Right forelimb (tissue), 1 donor: ENCODE measurements around the gene ATF4.
"Not testable (repeated sequence)": the region's sequence is repeated elsewhere in the genome, so short reads cannot be mapped to it uniquely, and the experiment has no call there.

Experiments
- DNase-seq: peaks from one replicate; pipeline ENCODE4 v3.0.0-alpha.2; 2018

The ATF4 gene

GRCh38 chr22:39511226-39511625, 9.1 kb upstream of the ATF4 start:
- no peak for DNase-seq

- no peak for DNase-seq
Measured at GRCh38 chr22:39512026-39512425, 8.3 kb upstream of the ATF4 start.

GRCh38 chr22:39513791-39514190, 6.6 kb upstream of the ATF4 start:
- DNase-seq = no peak

GRCh38 chr22:39514373-39514973, 5.9 kb upstream of the ATF4 start:
- DNase-seq = no peak

- no peak for DNase-seq
Measured at GRCh38 chr22:39515266-39516050, 4.9 kb upstream of the ATF4 start.

- no peak for DNase-seq
Measured at GRCh38 chr22:39517470-39517869, 2.9 kb upstream of the ATF4 start.

- no peak for DNase-seq
Measured at GRCh38 chr22:39518144-39518786, 2.1 kb upstream of the ATF4 start.

GRCh38 chr22:39518996-39519680, 1.2 kb upstream of the ATF4 start:
- peak; percentile 47 for DNase-seq

GRCh38 chr22:39519681-39520225, 609 bp upstream of the ATF4 start:
- DNase-seq = no peak

- not testable (repeated sequence) for DNase-seq
Measured at GRCh38 chr22:39521106-39521885, 934 bp downstream of the ATF4 start.

GRCh38 chr22:39522091-39522490, 1.7 kb downstream of the ATF4 start:
- DNase-seq = not testable (repeated sequence)

- DNase-seq = peak; percentile 58
Measured at GRCh38 chr22:39522567-39523300, 2.4 kb downstream of the ATF4 start.

GRCh38 chr22:39524089-39524752, 3.9 kb downstream of the ATF4 start:
- no peak for DNase-seq

- no peak for DNase-seq
Measured at GRCh38 chr22:39524753-39525657, 4.6 kb downstream of the ATF4 start.

GRCh38 chr22:39525658-39525975, 5.3 kb downstream of the ATF4 start:
- no peak for DNase-seq

- no peak for DNase-seq
Measured at GRCh38 chr22:39526736-39527171, 6.4 kb downstream of the ATF4 start.

GRCh38 chr22:39527481-39527961, 7.2 kb downstream of the ATF4 start:
- DNase-seq = no peak

GRCh38 chr22:39528080-39528661, 7.8 kb downstream of the ATF4 start:
- peak; percentile 50 for DNase-seq
